Measurements from ENCODE around the gene ALS2.
"Not testable (repeated sequence)": the region's sequence is repeated elsewhere in the genome, so short reads cannot be mapped to it uniquely, and the experiment has no call there.

Gene ALS2

DNA sequence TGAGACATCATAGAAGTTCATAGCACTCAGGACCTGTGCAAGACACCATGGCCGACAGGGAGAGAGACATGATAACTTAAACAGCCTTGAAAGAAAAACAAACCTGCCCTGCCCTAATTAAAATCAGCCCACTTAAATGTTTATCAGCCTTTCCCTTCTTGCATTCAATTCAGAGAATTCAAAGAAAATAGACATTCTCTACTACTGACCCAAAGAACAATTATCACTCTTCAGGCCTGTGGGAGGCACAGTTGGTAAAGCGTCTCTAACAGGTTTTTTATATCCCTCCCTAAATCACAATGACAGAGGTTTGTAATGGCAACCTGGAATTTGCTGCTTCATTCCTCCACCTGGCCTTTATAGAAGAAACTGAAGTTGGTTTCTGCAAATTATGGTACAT, 27.3 kb upstream of the ALS2 start:
- Histone ChIP-seq H3K4me1 (ENCODE audit: control insufficient read depth, insufficient read depth, low read length) (peaks cover 14% of the 10 kb centered on the region), H3K36me3 (ENCODE audit: control insufficient read depth, insufficient read depth, low read length) (no peaks in the 10 kb centered on the region), H3K9ac (ENCODE audit: low read depth, low read length) (no peak overlapping the region), H3K27ac (ENCODE audit: low read depth, low read length) (no peak overlapping the region), H3K9me3 (ENCODE audit: control insufficient read depth, insufficient read depth, low read length) (no peaks in the 10 kb centered on the region), H3K27me3 (ENCODE audit: control insufficient read depth, insufficient read depth, low read length) (no peaks in the 10 kb centered on the region), H3K4me3 (ENCODE audit: low read depth, low read length) (no peak overlapping the region)

DNA sequence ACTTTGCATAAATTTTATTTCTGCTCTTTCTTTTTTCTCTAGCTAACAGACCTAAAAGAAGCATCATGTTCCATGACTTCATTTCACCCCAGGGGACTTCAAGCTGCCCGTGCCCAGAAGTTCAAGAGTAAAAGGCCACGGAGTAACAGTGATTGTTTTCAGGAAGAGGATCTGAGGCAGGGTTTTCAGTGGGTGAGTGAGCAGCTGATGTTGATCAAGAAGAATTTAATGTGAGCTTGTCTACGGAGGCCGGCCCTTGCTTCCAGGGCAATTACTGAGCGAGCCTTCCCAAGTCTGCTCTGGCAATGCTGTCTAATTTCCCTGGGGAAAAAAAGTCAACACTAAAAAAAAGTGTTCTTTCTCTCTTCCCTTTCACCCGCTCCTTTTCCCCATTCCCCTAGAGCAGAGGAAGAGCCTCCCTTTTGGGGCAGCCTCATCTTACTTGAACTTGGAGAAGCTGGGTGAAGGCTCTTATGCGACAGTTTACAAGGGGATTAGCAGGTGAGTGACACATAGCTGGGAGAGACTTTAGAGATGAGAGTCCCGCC, 26.8 kb upstream of the ALS2 start:
- Histone ChIP-seq H3K9ac (ENCODE audit: low read depth, low read length) (no peak overlapping the region), H3K27me3 (ENCODE audit: control insufficient read depth, insufficient read depth, low read length) (no peaks in the 10 kb centered on the region), H3K4me1 (ENCODE audit: control insufficient read depth, insufficient read depth, low read length) (peaks cover 14% of the 10 kb centered on the region), H3K27ac (ENCODE audit: low read depth, low read length) (no peak overlapping the region), H3K4me3 (ENCODE audit: low read depth, low read length) (no peak overlapping the region), H3K36me3 (ENCODE audit: control insufficient read depth, insufficient read depth, low read length) (no peaks in the 10 kb centered on the region), H3K9me3 (ENCODE audit: control insufficient read depth, insufficient read depth, low read length) (no peaks in the 10 kb centered on the region)

- H3K27ac ChIP-seq (ENCODE audit: low read depth, low read length) = no peak within 1 kb of the TSS
Measured at GRCh38 chr2:201806442-201807170, 25.9 kb upstream of the ALS2 start, which contains the start of gene CDK15. Gene CDK15 (plus strand): TSS chr2:201806537. CDS start chr2:201806665, 128 bp downstream.

GRCh38 chr2:201798914-201799285, 18.2 kb upstream of the ALS2 start:
- H3K27ac ChIP-seq (ENCODE audit: low read depth, low read length); H3K9ac ChIP-seq (ENCODE audit: low read depth, low read length); H3K36me3 ChIP-seq (ENCODE audit: control insufficient read depth, insufficient read depth, low read length); H3K4me3 ChIP-seq (ENCODE audit: low read depth, low read length); H3K9me3 ChIP-seq (ENCODE audit: control insufficient read depth, insufficient read depth, low read length); H3K27me3 ChIP-seq (ENCODE audit: control insufficient read depth, insufficient read depth, low read length); H3K4me1 ChIP-seq (ENCODE audit: control insufficient read depth, insufficient read depth, low read length): not testable (repeated sequence)

More at GRCh38 chr2:201806442-201807170, 25.9 kb upstream of the ALS2 start, which contains the start of gene CDK15:
- Histone ChIP-seq H3K9me3 (ENCODE audit: control insufficient read depth, insufficient read depth, low read length) (no peaks in the 10 kb centered on the region), H3K36me3 (ENCODE audit: control insufficient read depth, insufficient read depth, low read length) (no peaks in the 10 kb centered on the region), H3K9ac (ENCODE audit: low read depth, low read length) (no peak within 1 kb of the TSS), H3K4me3 (ENCODE audit: low read depth, low read length) (no peak within 1 kb of the TSS), H3K4me1 (ENCODE audit: control insufficient read depth, insufficient read depth, low read length) (peaks cover 14% of the 10 kb centered on the region), H3K27me3 (ENCODE audit: control insufficient read depth, insufficient read depth, low read length) (no peaks in the 10 kb centered on the region)

DNA sequence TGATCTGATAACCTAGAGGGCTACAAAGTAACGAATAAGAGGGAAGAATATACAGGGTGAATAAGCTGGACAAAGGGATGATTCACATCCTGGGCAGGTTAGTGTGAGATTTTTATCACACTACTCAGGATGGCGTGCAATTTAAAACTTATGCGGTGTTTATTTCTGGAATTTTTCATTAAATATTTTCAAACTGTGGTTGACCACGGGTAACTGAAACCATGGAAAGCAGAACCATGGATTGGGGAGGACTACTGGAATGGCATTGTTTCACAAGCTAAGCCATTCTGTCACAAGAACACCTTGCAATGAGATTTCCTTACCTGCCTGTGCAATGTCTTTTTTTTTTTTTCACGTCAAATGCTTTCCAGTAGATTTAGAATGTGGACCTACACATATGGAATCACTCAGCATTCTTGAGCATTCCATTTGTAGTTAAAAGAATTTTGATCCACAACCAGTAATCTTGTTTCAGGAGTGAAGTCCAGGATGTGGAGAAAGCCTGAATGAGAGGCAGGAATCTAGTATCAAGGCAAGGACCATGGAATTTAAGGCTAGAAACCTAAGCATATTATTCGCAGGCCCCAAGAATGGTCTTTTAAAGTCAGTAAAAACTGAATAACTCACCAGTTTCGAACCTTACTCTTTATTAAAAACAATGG, 17.6 kb upstream of the ALS2 start:
- Histone ChIP-seq H3K9me3 (ENCODE audit: control insufficient read depth, insufficient read depth, low read length) (no peaks in the 10 kb centered on the region), H3K36me3 (ENCODE audit: control insufficient read depth, insufficient read depth, low read length) (no peaks in the 10 kb centered on the region), H3K27me3 (ENCODE audit: control insufficient read depth, insufficient read depth, low read length) (no peaks in the 10 kb centered on the region), H3K4me3 (ENCODE audit: low read depth, low read length) (no peak overlapping the region), H3K9ac (ENCODE audit: low read depth, low read length) (no peak overlapping the region), H3K4me1 (ENCODE audit: control insufficient read depth, insufficient read depth, low read length) (no peaks in the 10 kb centered on the region; the same call in 1 of the 2 replicates), H3K27ac (ENCODE audit: low read depth, low read length) (no peak overlapping the region)

- Histone ChIP-seq H3K36me3 (ENCODE audit: control insufficient read depth, insufficient read depth, low read length) (no peaks in the 10 kb centered on the region), H3K27me3 (ENCODE audit: control insufficient read depth, insufficient read depth, low read length) (no peaks in the 10 kb centered on the region), H3K27ac (ENCODE audit: low read depth, low read length) (no peak overlapping the region), H3K9me3 (ENCODE audit: control insufficient read depth, insufficient read depth, low read length) (no peaks in the 10 kb centered on the region), H3K4me1 (ENCODE audit: control insufficient read depth, insufficient read depth, low read length) (no peaks in the 10 kb centered on the region; the same call in 1 of the 2 replicates), H3K9ac (ENCODE audit: low read depth, low read length) (no peak overlapping the region), H3K4me3 (ENCODE audit: low read depth, low read length) (no peak overlapping the region)
Measured at GRCh38 chr2:201797175-201797840, 16.6 kb upstream of the ALS2 start.

DNA sequence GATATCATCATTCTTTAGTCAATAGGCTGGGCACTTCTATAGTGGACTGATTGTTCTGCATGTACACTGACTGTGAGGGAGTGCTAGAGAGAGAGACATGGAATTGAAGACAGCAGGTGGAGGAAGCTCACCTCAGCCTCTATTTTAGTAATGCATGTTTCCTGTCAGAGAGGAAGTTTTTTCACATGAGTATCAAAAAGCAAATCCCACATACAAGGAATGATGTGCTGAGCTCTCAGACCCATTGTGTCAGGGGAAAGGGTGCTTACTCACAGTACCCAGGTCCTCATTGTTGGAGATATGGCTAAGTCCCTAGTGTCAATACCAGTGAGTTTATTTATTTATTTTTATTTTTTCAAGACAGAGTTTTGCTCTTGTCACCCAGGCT, 15.7 kb upstream of the ALS2 start:
- no peak overlapping the region for H3K27ac ChIP-seq (ENCODE audit: low read depth, low read length)
- H3K4me1 ChIP-seq (ENCODE audit: control insufficient read depth, insufficient read depth, low read length) = no peaks in the 10 kb centered on the region; the same call in 1 of the 2 replicates
- no peak overlapping the region for H3K9ac ChIP-seq (ENCODE audit: low read depth, low read length)
- H3K9me3 ChIP-seq (ENCODE audit: control insufficient read depth, insufficient read depth, low read length) = no peaks in the 10 kb centered on the region
- no peaks in the 10 kb centered on the region for H3K36me3 ChIP-seq (ENCODE audit: control insufficient read depth, insufficient read depth, low read length)
- H3K4me3 ChIP-seq (ENCODE audit: low read depth, low read length) = no peak overlapping the region
- H3K27me3 ChIP-seq (ENCODE audit: control insufficient read depth, insufficient read depth, low read length) = no peaks in the 10 kb centered on the region

DNA sequence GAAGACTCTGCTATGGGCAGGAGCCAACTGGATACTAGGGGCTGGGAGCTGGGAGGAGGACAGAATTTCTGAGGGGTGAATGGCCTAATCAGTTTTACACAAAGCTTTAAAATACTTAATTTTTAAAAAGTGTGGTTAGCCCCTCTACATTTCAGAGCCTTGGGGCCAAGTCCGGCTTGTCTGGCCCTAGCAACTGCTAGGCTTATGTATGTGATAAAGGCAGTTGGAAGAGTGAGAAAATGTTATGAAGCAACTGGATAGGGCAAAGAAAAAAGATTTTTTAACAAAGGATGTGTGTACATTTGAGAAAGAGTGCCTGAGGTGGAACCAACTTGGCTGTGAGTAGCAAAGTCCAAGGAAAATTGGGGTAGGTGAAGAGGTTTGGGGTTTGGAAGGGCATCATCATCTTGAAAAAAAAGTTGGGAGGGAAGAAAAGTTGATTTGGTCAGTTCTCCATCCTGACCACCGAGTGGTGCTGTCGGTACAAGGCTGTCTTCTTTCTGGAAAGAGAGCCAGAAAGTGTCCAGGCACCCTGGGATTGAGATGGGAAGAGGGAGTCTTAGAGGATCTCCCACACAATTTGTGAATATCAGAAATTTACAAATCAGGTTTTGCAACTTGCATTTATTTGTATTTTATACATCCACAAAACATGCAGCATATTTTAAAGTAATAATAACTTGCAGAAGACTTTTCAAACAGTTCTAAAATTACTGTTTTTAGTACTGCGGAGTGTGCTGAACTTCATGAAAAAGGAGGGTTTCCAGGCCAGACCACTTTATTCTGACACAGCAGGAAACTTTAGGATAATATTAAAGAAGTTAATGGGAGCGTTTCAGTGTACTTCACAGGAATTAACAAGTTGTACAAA, 15.1 kb upstream of the ALS2 start:
- H3K9ac ChIP-seq (ENCODE audit: low read depth, low read length) = no peak overlapping the region
- no peak overlapping the region for H3K4me3 ChIP-seq (ENCODE audit: low read depth, low read length)
- no peaks in the 10 kb centered on the region for H3K27me3 ChIP-seq (ENCODE audit: control insufficient read depth, insufficient read depth, low read length)
- no peaks in the 10 kb centered on the region for H3K36me3 ChIP-seq (ENCODE audit: control insufficient read depth, insufficient read depth, low read length)
- no peaks in the 10 kb centered on the region; the same call in 1 of the 2 replicates for H3K4me1 ChIP-seq (ENCODE audit: control insufficient read depth, insufficient read depth, low read length)
- no peak overlapping the region for H3K27ac ChIP-seq (ENCODE audit: low read depth, low read length)
- H3K9me3 ChIP-seq (ENCODE audit: control insufficient read depth, insufficient read depth, low read length) = no peaks in the 10 kb centered on the region

DNA sequence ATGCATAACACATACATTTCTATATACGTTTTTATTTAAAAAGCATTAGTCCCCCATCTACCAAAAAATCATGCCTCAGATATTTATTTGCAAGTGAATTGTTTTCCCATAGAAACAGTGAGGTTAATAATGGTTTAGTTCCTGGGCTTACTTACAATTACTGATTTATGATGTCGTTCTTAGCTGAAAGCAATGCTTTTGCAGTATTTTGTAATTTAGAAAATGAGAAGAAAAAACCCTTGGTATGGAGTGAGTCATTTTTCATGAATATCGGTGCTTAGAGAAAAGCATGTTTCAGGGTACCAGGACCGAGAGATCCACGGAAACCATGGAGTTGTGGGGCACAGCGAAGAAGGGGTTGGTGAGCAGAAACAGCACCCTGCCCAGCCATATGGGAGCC, 13.6 kb upstream of the ALS2 start:
- Histone ChIP-seq H3K27ac (ENCODE audit: low read depth, low read length) (no peak overlapping the region), H3K27me3 (ENCODE audit: control insufficient read depth, insufficient read depth, low read length) (no peaks in the 10 kb centered on the region), H3K9ac (ENCODE audit: low read depth, low read length) (no peak overlapping the region), H3K36me3 (ENCODE audit: control insufficient read depth, insufficient read depth, low read length) (no peaks in the 10 kb centered on the region), H3K4me3 (ENCODE audit: low read depth, low read length) (no peak overlapping the region), H3K9me3 (ENCODE audit: control insufficient read depth, insufficient read depth, low read length) (no peaks in the 10 kb centered on the region), H3K4me1 (ENCODE audit: control insufficient read depth, insufficient read depth, low read length) (no peaks in the 10 kb centered on the region; the same call in 1 of the 2 replicates)

DNA sequence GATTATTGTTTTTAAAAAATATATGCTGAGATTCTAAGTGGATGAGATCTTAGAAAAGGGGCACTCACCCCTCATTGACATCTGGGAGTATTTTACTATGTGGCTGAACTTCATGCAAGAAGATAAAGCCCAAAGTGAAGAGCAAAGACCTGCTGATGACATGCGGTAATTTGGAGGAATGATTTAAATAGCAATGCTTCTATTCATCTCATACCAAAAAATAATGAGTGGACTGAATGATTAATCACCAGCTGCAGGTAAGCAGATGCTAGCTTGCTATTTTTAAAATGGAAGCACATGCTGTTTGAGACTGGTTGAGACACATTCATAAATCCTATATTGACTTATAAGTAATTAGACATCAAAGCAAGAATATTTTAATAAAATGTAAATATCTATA, 12.9 kb upstream of the ALS2 start:
- no peaks in the 10 kb centered on the region for H3K27me3 ChIP-seq (ENCODE audit: control insufficient read depth, insufficient read depth, low read length)
- H3K4me3 ChIP-seq (ENCODE audit: low read depth, low read length) = no peak overlapping the region
- H3K36me3 ChIP-seq (ENCODE audit: control insufficient read depth, insufficient read depth, low read length) = no peaks in the 10 kb centered on the region
- H3K9me3 ChIP-seq (ENCODE audit: control insufficient read depth, insufficient read depth, low read length) = no peaks in the 10 kb centered on the region
- no peak overlapping the region for H3K9ac ChIP-seq (ENCODE audit: low read depth, low read length)
- no peaks in the 10 kb centered on the region; the same call in 1 of the 2 replicates for H3K4me1 ChIP-seq (ENCODE audit: control insufficient read depth, insufficient read depth, low read length)
- no peak overlapping the region for H3K27ac ChIP-seq (ENCODE audit: low read depth, low read length)

Measured in HUES48 (cell line).